ENCODE data around the gene B3GAT1.

- TF ChIP-seq CTCF (conservative IDR thresholded peaks at IDR 0.05 in 1 of 2, IDR thresholded peaks at IDR 0.05 in 1 of 2; ENCODE audit: low read depth in 1 of 2, low read length in 2 of 2), result no peak
- TF ChIP-seq EZH2 (IDR thresholded peaks at IDR 0.05; ENCODE audit: low read length, missing control alignments), result no peak
These were observed 17.7 kb downstream of the B3GAT1 start for GRCh38 chr11:134394311-134394710.

Measured in fibroblast of lung (primary cell).